GM19468 (cell line): Measurements from ENCODE around the gene HIP1.
"Not testable (repeated sequence)": the region's sequence is repeated elsewhere in the genome, so short reads cannot be mapped to it uniquely, and the experiment has no call there.

Experiments used
- ATAC-seq: cut with Tn5 transposase; IDR thresholded peaks from one replicate; pipeline ENCODE4 v1.9.1; 2021; ENCODE audit warnings: mild to moderate bottlenecking, moderate library complexity, moderate number of reproducible peaks; ENCODE audit not compliant: unreplicated experiment; ENCODE audit errors: extremely low read depth

HIP1 gene

DNA sequence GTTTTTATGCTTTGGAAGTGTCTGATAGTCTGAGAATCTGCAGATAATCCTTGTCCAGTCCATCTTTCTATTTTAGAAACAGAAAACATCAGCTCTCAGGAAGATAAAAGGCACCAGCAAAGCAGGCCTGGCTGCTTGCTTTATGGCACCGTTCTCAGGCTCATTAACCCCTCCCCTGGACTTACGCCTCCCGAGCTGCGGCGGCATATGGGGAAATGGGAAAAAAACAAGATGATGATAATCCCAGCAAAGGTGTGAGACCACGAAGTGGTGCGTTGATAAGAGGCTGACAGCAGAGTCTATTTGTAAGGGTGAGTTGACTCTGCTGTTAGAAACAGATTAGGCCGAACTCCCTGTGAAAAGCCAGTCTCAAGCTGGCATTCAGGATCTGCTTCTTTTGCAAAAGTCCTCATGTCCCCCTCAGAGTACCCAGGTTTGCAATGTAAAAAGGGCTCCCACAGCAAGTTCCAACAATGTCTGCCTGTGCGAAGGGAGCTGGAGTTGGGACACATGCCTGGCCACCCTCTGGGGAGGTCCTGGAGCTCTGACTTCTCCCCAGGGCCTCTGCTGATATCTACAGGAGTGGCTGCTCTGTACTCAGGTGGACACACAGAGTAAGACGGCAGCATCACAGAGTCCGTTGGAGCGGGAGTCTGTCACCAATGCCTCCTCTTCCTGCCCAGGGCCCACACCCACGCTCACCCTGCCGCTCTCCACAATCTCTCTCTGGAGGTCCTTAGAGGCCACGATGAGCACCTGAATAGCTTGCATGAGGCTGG is 192.3 kb downstream of the HIP1 start:
- ATAC-seq = no peak

GRCh38 chr7:75537731-75538130 is 201.0 kb downstream of the HIP1 start:
- no peak for ATAC-seq

- ATAC-seq = no peak
Observed at GRCh38 chr7:75536940-75537538, 201.7 kb downstream of the HIP1 start.

DNA sequence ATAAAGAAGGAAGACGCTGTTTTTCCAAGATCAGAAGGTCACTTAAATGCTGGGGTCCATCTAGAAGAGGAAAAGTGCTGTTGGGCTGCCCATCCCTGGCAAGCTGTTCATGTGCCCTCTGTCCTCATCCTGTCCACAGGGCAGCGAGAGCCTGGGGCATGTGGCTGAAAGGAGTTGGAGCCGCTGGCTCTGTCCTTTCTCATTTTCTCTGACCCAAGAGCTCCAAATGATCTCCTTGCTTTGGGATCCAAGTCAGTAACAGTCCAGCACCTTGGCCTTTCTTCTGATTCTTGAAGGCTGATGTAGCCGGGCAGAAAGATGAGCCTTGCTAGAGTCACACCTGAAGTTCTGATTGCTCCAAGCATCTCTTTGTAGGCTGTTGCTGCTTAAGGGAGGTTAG is 202.2 kb downstream of the HIP1 start:
- no peak for ATAC-seq

GRCh38 chr7:75534727-75535307 is 203.9 kb downstream of the HIP1 start:
- peak; percentile 32 for ATAC-seq

GRCh38 chr7:75533926-75534325 is 204.8 kb downstream of the HIP1 start:
- ATAC-seq = no peak

DNA sequence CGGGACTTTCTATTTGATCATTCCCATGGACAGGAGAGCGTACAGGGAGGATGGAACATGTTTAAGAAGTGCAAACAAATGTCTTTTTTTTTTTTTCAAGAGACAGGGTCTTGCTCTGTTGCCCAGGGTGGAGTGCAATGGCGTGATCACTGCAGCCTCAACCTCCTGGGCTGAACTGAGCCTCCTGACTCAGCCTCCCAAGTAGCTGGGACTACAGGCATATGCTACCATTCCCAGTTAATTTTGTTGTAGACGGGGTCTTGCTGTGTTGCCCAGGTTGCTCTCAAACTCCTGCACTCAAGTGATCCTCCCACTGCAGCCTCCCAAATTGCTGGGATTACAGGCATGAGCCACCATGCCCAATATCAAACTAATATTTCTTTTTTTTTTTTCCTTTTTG is 206.1 kb downstream of the HIP1 start:
- no peak for ATAC-seq

DNA sequence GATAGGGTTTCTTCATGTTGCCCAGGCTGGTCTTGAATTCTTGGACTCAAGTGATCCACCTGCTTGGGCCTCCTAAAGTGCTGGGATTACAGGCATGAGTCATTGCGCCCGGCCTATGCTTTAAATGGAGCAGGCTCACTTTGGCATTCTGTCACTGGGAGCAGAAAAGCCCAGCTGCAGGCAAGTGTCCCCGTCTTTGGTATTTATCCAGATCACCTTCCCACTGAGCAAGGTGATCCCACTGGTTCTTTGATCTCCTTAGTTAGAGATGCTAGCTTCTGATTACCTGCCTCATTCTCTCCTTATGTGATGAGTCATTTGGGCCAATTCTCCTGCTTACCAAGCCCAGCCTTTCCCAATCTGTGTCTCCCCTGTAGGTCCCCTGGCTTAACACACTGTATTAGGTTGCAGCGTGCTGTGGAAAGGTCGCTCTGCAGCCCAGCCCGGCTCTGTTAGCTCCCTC is 207.4 kb downstream of the HIP1 start:
- no peak for ATAC-seq

DNA sequence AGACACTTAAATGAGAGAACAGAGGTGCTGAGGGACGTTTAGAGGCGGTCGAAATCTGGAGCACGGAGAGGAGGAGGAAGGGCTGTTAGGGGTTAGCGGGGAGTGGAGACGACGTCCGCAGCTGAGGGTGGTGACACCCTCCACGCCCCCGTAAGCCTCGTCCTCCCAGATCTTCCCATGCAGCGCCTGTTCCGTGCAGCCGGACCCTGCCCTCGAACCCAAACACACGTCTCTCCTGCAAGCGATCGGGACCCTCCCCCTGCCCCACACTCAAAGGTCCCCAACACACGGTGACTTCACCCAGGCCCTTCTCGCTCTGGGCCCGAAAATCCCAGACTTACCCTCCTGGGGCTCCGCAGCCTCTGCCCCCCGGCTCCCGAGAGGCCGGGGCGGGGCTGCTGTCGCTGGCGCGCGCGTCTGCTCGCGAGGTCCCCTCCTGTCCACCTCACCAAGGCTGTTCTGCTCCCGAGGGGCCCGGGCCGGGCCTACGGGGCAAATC is 211.5 kb downstream of the HIP1 start:
- not testable (repeated sequence) for ATAC-seq

DNA sequence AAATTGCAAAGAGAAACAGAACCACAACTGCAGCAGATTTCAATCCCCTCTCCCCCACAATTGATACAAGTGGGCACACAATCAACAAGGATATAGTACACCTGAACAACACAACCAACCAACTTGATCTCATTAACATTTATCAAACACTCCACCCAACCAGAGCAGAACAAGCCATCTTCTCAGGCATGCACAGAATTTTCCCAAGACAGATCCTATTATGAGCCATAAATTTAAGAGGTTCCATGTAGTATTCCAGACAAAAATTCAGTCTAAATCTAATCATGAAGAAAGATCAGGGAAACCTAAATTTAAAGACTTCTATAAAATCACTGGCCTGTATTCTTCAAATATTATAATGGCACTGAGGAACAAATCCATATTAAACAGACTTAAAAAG is 217.0 kb downstream of the HIP1 start:
- ATAC-seq = not testable (repeated sequence)

- ATAC-seq = not testable (repeated sequence)
Observed at GRCh38 chr7:75518842-75519241, 219.9 kb downstream of the HIP1 start.

- not testable (repeated sequence) for ATAC-seq
Observed at GRCh38 chr7:75509033-75509432, 229.7 kb downstream of the HIP1 start.

- ATAC-seq = not testable (repeated sequence)
Observed at GRCh38 chr7:75492020-75492419, 246.7 kb downstream of the HIP1 start, which contains the start of gene SPDYE5. TSS of gene SPDYE5 (plus strand) at chr7:75492320. CDS start at chr7:75494048, 1,728 bp downstream.

- peak; percentile 81 for ATAC-seq
Observed at GRCh38 chr7:75485979-75486643, 252.6 kb downstream of the HIP1 start, which contains the start of gene POM121C. TSS of gene POM121C (minus strand) at chr7:75486299. CDS start at chr7:75441496, 44,803 bp downstream.

GRCh38 chr7:75485355-75485978 is 253.3 kb downstream of the HIP1 start:
- ATAC-seq = not testable (repeated sequence)
